ENCODE measurements around the gene ARGLU1.

- TF ChIP-seq CTCF (IDR thresholded peaks at IDR 0.05) (no peak), POLR2A (IDR thresholded peaks at IDR 0.05) (no peak)
Observed at GRCh38 chr13:106527445-106527801, 40.5 kb downstream of the ARGLU1 start.
